GM19035 (cell line): Measurements from ENCODE around the gene GMDS.

Experiments
- ATAC-seq: cut with Tn5 transposase; IDR thresholded peaks from one replicate; pipeline ENCODE4 v1.9.1; 2021; ENCODE audit not compliant: unreplicated experiment

GMDS gene

GRCh38 chr6:2004888-2005287, 240.5 kb downstream of the GMDS start:
- ATAC-seq: no peak

- no peak for ATAC-seq
Measured at GRCh38 chr6:2000962-2001361, 244.4 kb downstream of the GMDS start.

GRCh38 chr6:1997702-1998101, 247.7 kb downstream of the GMDS start:
- no peak for ATAC-seq

- ATAC-seq: no peak
Measured at GRCh38 chr6:1995636-1996035, 249.8 kb downstream of the GMDS start.

- no peak for ATAC-seq
Measured at GRCh38 chr6:1993042-1993441, 252.4 kb downstream of the GMDS start.

- ATAC-seq: no peak
Measured at GRCh38 chr6:1991332-1991878, 254.0 kb downstream of the GMDS start.

GRCh38 chr6:1988843-1989242, 256.6 kb downstream of the GMDS start:
- no peak for ATAC-seq

GRCh38 chr6:1987640-1988039, 257.8 kb downstream of the GMDS start:
- no peak for ATAC-seq

GRCh38 chr6:1986454-1987243, 258.8 kb downstream of the GMDS start:
- ATAC-seq: no peak

- no peak for ATAC-seq
Measured at GRCh38 chr6:1984346-1984994, 260.9 kb downstream of the GMDS start.

- no peak for ATAC-seq
Measured at GRCh38 chr6:1983850-1984249, 261.6 kb downstream of the GMDS start.

- ATAC-seq: no peak
Measured at GRCh38 chr6:1972962-1973361, 272.4 kb downstream of the GMDS start.

- no peak for ATAC-seq
Measured at GRCh38 chr6:1971612-1972011, 273.8 kb downstream of the GMDS start.

- ATAC-seq: no peak
Measured at GRCh38 chr6:1970151-1970561, 275.2 kb downstream of the GMDS start.

- ATAC-seq: no peak
Measured at GRCh38 chr6:1966713-1967112, 278.7 kb downstream of the GMDS start.

- ATAC-seq: no peak
Measured at GRCh38 chr6:1965596-1966224, 279.7 kb downstream of the GMDS start.

- ATAC-seq: no peak
Measured at GRCh38 chr6:1963596-1963995, 281.8 kb downstream of the GMDS start.

GRCh38 chr6:1962201-1962600, 283.2 kb downstream of the GMDS start:
- no peak for ATAC-seq

- no peak for ATAC-seq
Measured at GRCh38 chr6:1960486-1961142, 284.8 kb downstream of the GMDS start.

- ATAC-seq: no peak
Measured at GRCh38 chr6:1958257-1958656, 287.1 kb downstream of the GMDS start.

GRCh38 chr6:1957746-1958145, 287.7 kb downstream of the GMDS start:
- ATAC-seq: no peak
